ENCODE measurements around the gene COMMD7. TPM values are rescaled to one million over a fixed set of nuclear protein-coding genes. Genes with fewer than 3 reads are reported as not detected.
"Not testable (repeated sequence)": the region's sequence is repeated elsewhere in the genome, so short reads cannot be mapped to it uniquely, and the experiment has no call there.

The COMMD7 gene
- total and polyA plus RNA-seq, 12 donors = 16.4 to 58.6 (median 40.4) TPM

DNA sequence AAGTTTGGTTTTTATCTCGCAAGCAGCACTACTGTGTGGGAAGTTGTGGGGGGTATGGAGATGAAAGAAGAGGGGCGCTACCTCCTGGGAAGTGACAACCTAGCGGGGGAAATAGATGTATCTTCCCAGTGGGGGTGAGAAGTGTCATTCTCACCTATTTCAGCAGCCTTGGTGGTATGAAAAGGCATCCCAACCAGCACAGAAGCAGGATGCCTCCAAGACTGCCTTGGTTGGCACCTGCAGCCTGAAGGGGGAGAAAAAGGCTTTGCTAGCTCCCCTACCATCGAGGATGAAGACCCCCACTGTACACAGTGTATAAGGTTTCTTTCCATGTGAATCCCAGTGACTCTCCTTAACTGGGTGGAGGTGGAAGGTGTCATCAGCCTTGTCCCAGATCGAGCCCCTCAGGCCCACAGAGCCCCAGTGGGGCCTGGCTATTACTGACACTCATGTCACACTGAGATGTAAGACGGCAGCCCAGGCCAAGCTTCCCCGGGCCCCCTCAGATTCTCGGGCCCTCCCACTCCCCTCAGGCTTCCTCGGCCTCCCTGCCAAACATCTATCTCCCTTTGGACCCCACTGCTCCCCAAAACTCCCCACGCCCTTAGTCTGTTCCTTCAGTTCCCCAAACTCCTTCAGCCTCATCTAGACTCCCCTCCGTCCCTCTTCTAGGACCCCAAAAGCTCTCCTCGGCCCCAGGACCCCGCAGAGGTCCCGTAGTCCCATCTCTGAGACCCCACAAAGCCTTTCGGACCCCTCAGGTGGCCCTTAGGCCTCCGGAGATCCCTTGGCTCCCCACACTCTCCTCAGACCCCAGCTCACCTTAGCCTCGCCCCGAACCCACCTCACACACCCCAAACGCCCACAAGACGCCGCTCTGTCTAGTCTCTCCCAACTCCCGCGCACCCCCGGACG, 688 bp downstream of the COMMD7 start:
- no peak for TF ChIP-seq POLR2A (IDR thresholded peaks at IDR 0.05)
- TF ChIP-seq, protein P1, sequence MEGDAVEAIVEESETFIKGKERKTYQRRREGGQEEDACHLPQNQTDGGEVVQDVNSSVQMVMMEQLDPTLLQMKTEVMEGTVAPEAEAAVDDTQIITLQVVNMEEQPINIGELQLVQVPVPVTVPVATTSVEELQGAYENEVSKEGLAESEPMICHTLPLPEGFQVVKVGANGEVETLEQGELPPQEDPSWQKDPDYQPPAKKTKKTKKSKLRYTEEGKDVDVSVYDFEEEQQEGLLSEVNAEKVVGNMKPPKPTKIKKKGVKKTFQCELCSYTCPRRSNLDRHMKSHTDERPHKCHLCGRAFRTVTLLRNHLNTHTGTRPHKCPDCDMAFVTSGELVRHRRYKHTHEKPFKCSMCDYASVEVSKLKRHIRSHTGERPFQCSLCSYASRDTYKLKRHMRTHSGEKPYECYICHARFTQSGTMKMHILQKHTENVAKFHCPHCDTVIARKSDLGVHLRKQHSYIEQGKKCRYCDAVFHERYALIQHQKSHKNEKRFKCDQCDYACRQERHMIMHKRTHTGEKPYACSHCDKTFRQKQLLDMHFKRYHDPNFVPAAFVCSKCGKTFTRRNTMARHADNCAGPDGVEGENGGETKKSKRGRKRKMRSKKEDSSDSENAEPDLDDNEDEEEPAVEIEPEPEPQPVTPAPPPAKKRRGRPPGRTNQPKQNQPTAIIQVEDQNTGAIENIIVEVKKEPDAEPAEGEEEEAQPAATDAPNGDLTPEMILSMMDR (IDR thresholded peaks at IDR 0.05) = no peak
- peak in 1 of 7 donors; percentile 13 for DNase-seq
- H3K36me3 ChIP-seq (replicated peaks in 1 of 2) = no peaks in the 10 kb centered on the region
- H3K9me3 ChIP-seq (replicated peaks in 1 of 3) = no peaks in the 10 kb centered on the region
- 12 to 23% (median 14%) methylated on average over 15 to 25 of the region's 25 CpGs for WGBS, 4 donors
- no peaks in the 10 kb centered on the region for H3K27me3 ChIP-seq
- H3K4me1 ChIP-seq (replicated peaks in 1 of 2) = peaks cover 6 to 12% of the 10 kb centered on the region in 2 donors
- intact Hi-C loops (cut with DNase I) = no loop called here
- peak overlapping the region in 4 of 5 donors; percentile 62 to 91 (median 85) for H3K27ac ChIP-seq
- H3K4me3 ChIP-seq = peak overlapping the region; percentile 33 to 83 (median 78)

DNA sequence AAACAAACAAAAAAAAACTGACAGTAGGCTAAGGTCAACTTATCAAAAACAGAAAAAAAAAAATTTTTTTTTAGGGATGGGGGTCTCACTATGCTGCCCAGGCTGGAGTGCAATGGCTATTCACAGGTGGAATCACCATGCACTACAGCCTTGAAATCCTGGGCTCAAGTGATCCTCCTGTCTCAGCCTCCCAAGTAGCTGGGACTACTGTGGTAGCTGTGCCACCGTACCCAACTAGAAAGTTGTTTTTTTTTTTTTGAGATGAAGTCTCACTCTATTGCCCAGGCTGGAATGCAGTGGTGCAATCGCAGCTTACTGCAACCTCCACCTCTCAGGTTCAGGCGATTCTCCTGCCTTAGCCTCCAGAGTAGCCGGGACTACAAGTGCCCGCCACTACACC, 2.1 kb downstream of the COMMD7 start:
- H3K4me1 ChIP-seq (replicated peaks in 1 of 2) = peaks cover 6 to 12% of the 10 kb centered on the region in 2 donors
- H3K36me3 ChIP-seq (replicated peaks in 1 of 2) = no peaks in the 10 kb centered on the region
- H3K27ac ChIP-seq = no peak overlapping the region
- no peaks in the 10 kb centered on the region for H3K27me3 ChIP-seq
- H3K9me3 ChIP-seq (replicated peaks in 1 of 3) = no peaks in the 10 kb centered on the region
- 86 to 96% (median 91%) methylated on average over 5 of the region's 5 CpGs for WGBS, 4 donors
- H3K4me3 ChIP-seq = no peak overlapping the region
- intact Hi-C loops (cut with DNase I) = no loop called here
- DNase-seq = no peak
- no peak for TF ChIP-seq POLR2A (IDR thresholded peaks at IDR 0.05)
- TF ChIP-seq, protein P1 (IDR thresholded peaks at IDR 0.05) = no peak

DNA sequence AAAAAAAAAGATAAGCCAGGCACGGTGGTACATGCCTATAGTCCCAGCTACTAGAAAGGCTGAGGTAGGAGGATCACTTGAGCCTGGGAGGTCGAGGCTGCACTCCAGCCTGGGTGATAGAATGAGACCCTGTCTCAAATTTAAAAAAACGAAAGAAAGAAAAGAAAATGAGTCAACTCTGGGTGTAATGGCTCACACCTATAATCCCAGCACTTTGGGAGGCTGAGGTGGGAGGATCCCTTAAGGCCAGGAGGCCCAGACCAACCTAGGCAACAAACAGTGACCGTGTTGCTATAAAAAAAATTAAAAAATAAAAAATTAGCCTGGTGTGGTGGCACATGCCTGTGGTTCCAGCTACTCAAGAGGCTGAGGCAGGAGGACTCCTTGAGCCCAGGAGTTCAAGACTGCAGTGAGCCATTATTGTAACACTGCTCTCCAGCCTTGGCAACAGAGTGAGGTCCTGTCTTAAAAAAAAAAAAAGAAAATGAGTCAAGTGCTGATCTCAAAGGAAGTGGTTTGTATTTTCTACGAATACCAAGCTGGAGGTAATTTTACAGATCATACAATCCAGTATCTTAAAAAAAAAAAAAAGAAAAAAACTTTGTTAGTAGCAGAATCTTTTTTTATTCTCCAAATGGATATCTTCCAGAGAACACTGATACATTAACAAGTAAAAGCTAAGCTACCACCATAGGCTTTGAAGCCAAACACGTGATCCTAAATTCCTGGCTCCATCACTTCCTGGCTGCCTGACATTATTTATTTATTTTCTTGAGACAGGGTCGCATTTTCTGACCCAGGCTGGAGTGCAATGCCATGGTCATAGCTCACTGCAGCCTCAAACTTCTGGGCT, 5.7 kb downstream of the COMMD7 start:
- intact Hi-C loops (cut with DNase I) = no loop called here
- TF ChIP-seq, protein P1 (IDR thresholded peaks at IDR 0.05) = no peak
- TF ChIP-seq POLR2A (IDR thresholded peaks at IDR 0.05) = no peak

DNA sequence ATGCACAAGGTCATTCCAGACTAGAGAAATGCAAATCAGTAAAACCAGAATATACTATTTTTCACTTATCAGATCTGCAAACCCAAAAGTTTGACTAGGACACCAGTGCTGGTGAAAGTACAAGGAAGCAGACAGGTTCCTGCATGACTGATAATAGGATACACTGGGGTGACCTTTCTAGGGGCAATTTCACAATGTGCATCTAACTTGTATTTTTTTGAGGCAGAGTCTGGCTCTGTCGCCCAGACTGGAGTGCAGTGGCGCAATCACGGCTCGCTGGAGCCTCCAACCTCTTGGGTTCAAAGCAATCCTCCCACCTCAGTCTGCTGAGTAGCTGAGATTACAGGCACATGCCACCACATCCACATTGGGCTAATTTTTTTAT, 11.4 kb downstream of the COMMD7 start:
- DNase-seq = peak in 5 of 7 donors; percentile 43 to 72 (median 62)
- Histone ChIP-seq H3K9me3 (replicated peaks in 1 of 3) (no peaks in the 10 kb centered on the region), H3K4me3 (no peak overlapping the region), H3K27ac (no peak overlapping the region), H3K36me3 (replicated peaks in 1 of 2) (peaks cover 0 to 11% of the 10 kb centered on the region in 2 donors), H3K27me3 (no peaks in the 10 kb centered on the region), H3K4me1 (replicated peaks in 1 of 2) (no peaks in the 10 kb centered on the region)
- no peak for TF ChIP-seq POLR2A (IDR thresholded peaks at IDR 0.05)
- TF ChIP-seq, protein P1 (IDR thresholded peaks at IDR 0.05) = no peak
- 34 to 66% (median 56%) methylated on average over 4 of the region's 4 CpGs for WGBS, 4 donors
- intact Hi-C loops (cut with DNase I) = no loop called here

More for the DNA sequence above, 5.7 kb downstream of the COMMD7 start:
- Histone ChIP-seq H3K4me1 (replicated peaks in 1 of 2) (peaks cover 0 to 8% of the 10 kb centered on the region in 2 donors), H3K9me3 (replicated peaks in 1 of 3) (no peaks in the 10 kb centered on the region), H3K36me3 (replicated peaks in 1 of 2) (no peaks in the 10 kb centered on the region), H3K4me3 (no peak overlapping the region), H3K27ac (peak overlapping the region in 1 of 5 donors; percentile 11), H3K27me3 (no peaks in the 10 kb centered on the region)
- DNase-seq = no peak
- WGBS, 4 donors = 60 to 61% (median 60%) methylated on average over 7 of the region's 7 CpGs

DNA sequence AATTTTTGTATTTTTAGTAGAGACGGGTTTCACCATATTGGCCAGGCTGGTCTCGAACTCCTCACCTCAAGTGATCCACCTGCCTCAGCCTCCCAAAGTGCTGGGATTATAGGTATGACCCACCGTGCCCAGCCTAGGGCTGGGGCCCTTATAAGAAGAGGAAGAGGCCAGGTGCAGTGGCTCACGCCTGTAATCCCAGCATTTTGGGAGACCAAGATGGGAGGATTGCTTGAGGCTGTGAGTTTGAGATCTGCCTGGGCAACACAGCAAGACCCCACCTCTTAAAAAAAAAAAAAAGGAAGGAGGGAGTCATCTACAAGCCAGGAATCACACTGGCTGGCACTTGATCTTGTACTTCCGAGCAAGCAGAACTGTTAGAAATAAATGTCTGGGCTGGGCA, 13.9 kb downstream of the COMMD7 start:
- H3K4me1 ChIP-seq (replicated peaks in 1 of 2); H3K4me3 ChIP-seq; DNase-seq; H3K9me3 ChIP-seq (replicated peaks in 1 of 3); H3K27me3 ChIP-seq; H3K27ac ChIP-seq; intact Hi-C loops (cut with DNase I): not testable (repeated sequence)
- H3K36me3 ChIP-seq (replicated peaks in 1 of 2) = peaks cover 0 to 26% of the 10 kb centered on the region in 2 donors
- 87 to 98% (median 93%) methylated on average over 5 of the region's 5 CpGs for WGBS, 4 donors

DNA sequence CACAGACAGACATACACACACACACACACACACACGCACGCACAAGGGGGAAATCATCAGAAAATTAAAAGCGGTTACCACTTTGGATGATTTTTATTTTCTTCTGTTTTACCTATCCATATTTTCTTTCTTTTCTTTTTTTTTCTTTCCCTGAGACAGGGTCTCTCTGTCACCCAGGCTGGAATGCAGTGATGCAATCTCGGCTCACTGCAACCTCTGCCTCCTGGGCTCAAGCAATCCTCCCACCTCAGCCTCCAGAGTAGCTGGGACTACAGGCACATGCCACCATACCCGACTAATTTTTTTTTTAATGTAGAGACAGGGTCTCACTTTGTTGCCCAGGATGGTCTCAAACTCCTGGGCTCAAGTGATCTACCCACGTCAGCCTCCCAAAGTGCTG, 14.8 kb downstream of the COMMD7 start:
- H3K4me1 ChIP-seq (replicated peaks in 1 of 2); H3K4me3 ChIP-seq; H3K27me3 ChIP-seq; H3K27ac ChIP-seq; H3K9me3 ChIP-seq (replicated peaks in 1 of 3); DNase-seq; intact Hi-C loops (cut with DNase I): not testable (repeated sequence)
- 91 to 94% (median 93%) methylated on average over 6 of the region's 6 CpGs for WGBS, 4 donors
- peaks cover 0 to 26% of the 10 kb centered on the region in 2 donors for H3K36me3 ChIP-seq (replicated peaks in 1 of 2)
